NCI-H226 (cell line): Measurements from ENCODE around the gene CABCOCO1.
"Not testable (repeated sequence)": the region's sequence is repeated elsewhere in the genome, so short reads cannot be mapped to it uniquely, and the experiment has no call there.

Source experiments
- DNase-seq: peaks from one replicate; pipeline ENCODE4 v3.0.0-alpha.2; 2015

The CABCOCO1 gene

DNA sequence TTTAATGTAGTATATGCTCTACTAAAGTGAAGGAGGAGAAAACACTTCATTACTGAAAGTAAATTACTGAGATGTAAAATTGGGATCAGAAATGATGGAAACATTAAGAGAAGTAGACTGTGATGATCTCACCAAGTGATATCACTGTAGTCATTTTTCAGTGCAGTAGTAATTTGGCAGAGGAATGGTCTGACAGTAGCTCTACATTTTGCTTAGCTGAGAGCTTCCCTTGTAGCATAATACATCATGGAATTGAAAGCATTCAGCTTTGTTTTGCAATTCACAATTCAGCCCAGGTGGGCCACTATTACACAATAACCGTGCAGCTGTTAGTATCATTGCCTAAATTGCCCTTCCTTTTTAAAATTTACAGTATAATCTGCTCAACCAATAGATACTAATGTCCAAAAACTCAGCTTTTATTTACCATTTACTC, 19.4 kb upstream of the CABCOCO1 start:
- DNase-seq, result peak; percentile 78

DNA sequence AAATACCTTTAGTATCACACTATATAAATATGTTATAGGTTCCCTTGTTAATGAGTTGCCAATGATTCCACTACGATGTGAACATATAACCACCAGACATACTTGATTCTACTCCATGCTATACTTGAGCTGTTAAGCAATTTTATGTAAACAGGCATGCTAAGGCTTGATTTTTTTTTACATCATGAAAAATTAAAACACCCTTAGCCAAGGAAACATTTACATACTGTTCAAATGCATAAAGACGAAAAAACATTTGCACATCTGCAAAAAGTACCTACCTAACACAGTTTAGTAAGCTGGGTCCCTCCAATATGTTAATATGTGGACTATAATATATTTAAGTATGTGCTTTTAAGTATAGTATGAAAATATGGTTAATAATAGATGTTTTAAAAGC, 9.0 kb upstream of the CABCOCO1 start:
- DNase-seq, result no peak

DNA sequence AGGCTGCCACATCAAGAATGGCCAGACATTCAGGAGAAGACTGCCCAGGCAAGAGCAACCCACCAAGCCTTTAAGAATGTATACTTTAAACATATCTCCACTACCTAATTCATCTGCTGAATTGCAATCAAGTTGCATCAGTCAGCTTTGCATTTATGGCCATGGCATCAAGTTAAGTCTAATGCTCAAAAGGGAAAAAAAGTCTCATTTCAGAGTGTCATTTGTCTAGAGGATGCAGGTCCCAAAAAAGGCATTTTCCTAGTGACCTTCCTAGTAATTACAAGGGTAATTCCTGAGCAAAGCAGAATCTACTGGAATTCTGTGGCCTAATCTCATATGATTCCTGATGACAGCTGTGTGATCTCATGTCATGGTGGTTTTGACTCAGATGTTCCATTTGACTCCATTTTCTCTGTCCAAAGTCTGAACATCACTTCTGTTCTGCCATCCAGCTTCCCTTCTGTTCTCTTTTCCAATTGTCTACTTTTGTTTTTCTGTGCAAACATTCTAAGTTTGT, 7.3 kb upstream of the CABCOCO1 start:
- no peak for DNase-seq

DNA sequence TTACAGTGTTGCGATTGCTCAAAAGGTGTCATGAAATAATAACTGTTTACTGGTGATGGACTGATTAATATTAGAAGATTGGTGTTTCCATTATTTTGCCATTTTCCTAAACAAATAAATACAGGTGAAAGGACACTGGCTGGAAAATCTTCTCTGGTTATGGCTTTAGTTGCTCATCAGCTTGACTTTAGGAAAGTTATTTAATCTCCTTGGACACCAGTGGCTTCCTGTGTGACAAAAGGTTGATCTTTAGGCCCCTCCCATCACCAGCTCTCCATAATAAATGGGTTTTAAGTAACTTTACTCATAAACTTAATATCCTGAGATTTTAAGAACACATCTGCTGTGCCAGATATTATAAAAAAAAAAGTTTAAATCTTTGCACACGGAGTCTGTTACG, 737 bp downstream of the CABCOCO1 start:
- DNase-seq, result no peak

DNA sequence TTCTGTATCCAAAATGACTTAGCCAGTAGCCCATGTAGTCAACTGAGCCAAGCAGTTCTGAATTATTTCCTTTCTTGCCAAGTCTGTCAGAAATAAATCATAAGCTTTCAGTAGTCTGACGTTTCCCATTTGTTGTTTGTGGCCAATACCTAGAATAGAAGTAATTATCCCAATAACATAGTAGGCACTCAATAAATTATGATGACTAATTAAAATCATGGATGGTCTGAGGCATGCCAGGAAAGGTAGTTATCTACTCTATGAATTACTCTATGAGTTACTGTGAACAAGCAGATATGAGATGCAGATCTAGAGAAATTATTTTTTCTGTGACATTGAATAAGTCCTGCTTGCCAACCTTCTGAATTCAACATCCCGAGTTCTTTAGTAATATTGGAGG, 2.3 kb downstream of the CABCOCO1 start:
- DNase-seq, result no peak

DNA sequence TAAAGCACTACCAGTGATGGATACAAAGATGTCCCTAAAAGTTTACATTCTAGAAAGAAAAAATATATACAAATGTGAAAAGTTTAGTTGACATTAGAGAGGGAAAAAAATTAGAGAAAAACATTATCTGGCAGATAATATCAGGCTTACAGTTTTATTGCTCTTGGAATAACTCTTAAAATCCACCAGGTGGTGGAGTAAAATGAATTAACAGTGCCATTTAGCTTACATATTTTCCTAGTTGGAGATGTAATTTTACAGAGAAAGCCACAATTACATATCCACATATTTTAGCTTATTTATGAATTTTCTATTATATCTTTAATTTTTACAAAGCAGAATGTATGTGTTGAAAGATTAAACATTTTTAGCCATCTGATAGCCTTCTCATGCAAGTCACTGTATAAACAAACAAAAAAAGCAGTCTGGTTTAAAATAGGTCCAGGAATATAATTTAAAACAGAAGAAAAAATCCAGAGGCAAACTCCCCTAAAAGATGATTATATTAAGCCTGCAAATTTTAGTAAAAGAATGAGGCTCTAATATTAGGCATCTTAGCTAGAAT, 6.5 kb downstream of the CABCOCO1 start:
- DNase-seq, result no peak

DNA sequence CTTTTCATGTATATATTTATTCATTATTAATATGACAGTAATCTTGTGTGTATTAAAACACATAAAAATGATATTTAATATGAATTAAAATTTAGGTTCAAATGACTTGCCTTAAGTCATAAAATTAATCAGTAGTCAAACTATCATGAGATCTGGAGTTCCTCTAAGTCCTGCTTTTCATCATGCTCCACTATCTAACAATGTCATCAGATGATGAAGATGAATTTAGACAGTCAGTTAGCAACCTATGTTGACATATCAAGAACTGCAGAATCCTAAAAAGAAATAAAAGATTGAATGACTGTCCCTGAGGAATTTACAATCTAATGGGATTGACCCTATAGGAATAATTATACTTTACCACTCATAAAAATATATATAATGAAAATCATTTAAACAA, 7.1 kb downstream of the CABCOCO1 start:
- no peak for DNase-seq

DNA sequence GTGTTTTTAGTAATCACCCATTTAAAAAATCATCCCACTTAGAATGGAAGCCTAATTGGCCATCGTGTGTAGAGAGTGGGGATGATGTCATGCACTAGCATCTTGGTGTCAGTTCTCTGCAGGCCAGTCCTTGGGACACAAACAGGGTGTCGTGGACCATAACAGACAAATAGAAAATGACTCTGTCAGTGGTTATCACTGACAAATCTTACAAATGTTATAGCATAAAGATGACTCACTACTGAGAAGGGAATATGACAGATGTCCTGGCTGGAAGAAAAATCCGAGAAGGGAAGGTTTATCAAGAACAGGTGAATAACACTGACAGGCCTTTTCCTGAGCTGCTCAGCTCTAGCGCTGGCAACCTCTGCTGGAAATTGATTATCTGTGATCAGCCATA, 10.6 kb downstream of the CABCOCO1 start:
- DNase-seq, result no peak

DNA sequence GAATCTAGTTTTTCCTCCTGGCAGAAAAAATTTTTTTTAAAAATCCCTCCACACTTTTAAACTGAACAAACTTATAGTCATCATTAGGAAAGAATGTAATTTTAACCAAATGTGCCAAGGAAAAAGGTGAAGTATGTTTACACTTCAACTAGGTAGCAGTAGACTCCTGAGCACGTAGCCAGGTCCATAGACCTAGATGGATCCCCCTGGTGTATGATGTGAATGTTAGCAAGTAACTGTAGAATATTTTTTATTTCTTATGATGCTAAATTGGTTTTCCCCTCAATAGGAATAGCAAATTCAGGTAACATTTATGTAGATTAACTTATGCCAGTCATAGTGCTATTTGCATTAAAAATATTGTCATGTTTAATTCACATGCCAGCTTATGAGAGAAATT, 19.6 kb downstream of the CABCOCO1 start:
- no peak for DNase-seq

DNA sequence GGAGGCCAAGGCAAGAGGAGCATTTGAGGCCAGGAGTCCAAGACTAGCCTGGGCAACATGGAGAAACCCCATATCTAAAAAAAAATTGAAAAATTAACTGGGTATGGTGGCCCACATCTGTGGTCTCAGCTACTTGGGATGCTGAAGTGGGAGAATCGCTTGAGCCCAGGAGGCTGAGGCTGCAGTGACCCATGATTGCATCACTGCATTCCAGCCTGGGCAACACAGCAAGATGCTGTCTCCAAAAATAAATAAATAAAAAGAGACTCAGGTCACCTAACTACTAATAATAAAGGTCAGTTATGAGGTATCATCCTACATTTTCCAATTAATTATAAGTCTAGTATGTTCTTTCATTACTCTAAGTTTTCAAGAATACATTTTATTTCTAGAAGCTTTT, 20.6 kb downstream of the CABCOCO1 start:
- no peak for DNase-seq

DNA sequence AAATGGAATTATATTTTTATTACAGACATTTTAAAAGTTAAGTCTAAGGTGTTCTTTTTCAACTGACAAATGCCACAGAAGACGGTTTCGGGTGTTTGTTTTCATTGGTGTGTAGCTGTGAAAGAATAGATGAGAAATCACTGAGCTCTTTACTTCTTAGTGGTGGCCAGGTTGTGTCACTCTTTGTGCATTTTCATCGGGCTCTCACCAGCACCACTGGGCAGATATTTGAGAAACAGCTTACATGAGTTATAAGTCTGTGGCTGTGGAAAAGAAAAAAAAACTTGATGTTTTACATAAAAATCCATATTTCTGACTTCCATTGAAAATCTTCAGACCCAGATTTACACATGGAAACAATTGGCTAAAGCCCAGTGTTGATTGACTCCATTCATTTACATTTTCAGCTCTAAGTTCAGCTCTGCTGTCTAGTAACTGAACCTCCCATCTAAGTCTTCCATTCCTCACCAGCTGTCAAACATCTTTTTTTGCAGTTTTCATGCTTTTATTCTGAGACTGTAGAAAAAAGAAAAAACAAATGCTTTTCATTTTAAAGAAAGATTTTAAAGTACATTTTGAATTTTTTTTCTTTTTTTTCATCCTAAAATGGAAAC, 22.3 kb downstream of the CABCOCO1 start:
- DNase-seq, result no peak

DNA sequence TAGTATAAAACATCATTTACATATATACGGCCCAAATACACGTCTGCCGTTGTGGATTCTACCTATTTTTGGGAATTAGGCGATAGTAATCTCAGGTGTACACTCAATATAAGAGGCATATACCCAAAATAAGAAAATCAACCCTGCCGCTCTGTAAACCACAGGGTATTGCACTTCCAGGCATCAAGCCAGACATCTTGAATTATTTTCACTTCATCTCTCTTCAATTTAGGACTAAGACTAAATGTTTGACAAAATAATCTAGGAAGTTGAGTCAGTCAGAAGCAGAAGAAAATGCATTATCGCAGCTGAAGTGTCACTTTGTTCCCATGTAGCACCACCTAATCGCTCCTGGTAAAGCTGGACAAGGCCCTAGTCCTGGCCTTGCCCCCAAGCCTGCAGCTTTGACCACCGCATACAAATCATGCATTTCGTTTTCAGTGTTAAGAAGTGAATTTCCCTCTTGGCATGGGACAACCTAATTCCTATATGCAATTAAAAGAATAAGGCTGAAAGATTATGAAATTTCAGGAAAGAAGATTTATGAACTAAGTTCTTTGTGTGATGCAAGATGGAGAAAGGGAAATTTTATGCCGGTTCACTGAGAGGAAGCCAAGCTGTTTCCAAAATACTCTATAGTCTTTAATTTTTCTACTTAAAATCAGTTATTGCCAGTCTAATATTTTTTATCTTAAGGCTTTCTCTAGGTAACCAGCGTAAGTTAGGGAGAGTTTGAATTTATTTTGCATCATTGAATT, 26.0 kb downstream of the CABCOCO1 start:
- DNase-seq, result no peak

DNA sequence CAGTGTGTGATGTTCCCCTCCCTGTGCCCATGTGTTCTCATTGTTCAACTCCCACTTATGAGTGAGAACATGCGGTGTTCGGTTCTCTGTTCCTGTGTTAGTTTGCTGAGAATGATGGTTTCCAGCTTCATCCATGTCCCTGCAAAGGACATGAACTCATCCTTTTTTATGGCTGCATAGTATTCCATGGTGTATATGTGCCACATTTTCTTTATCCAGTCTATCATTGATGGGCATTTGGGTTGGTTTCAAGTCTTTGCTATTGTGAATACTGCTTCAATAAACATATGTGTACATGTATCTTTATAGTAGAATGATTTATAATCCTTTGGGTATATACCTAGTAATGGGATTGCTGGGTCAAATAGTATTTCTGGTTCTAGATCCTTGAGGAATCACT, 28.9 kb downstream of the CABCOCO1 start:
- DNase-seq, result not testable (repeated sequence)

DNA sequence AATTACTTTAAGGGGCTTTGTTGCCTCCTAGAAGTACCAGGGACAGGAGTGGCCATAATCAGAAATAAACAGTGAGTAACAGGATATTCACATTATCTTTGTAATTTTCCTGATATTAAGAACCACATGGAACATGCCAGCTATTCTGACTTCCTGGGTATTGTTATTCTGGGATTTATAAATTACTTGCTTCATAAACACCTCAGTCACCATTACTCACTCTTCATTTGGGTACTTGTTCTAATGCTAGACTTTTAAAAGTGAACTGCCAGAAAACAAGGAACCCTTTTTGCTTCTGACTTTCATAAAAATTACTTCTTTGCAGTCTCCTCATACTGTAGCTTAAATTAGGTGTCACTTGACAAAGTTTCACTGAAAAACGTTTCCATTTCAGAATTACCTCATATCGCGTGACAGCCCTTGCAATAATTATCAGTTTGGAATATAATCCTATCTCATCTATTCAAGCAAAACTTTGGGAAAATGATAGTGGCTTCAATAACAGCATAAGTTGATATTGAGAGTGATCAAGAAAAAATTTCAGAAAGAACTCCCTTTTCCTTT, 29.8 kb downstream of the CABCOCO1 start:
- DNase-seq, result no peak

DNA sequence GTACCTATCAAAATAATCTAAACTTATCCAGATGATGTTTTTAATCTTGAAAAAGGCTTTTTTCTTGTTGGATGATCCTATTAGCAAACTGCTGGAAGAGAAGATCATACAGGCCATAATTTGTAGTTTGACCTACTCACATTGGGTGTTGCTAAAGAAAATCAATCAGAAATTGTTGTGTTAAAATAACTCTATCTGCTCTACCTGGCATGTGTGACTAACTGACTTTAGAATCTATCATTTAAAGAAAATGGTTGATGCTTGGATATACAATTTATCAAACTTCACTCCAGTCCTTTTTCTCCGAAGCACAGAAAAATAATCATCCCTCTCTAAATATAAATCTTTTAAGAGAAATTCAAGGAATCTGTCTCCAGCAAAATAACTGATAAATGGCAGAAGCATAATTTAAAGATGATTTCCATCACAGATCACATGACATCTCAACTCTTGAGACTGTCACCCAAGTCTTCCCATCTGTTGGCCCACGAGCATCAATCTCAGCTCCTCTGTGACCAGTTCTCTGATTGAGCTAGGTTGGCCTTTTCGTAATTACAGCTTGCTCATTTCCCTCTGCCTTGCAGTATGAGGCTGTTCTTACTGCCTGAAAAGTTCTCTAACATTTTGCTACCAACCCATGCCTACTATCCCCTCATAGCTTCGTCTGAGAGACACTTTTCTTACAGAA, 36.4 kb downstream of the CABCOCO1 start:
- DNase-seq, result no peak

DNA sequence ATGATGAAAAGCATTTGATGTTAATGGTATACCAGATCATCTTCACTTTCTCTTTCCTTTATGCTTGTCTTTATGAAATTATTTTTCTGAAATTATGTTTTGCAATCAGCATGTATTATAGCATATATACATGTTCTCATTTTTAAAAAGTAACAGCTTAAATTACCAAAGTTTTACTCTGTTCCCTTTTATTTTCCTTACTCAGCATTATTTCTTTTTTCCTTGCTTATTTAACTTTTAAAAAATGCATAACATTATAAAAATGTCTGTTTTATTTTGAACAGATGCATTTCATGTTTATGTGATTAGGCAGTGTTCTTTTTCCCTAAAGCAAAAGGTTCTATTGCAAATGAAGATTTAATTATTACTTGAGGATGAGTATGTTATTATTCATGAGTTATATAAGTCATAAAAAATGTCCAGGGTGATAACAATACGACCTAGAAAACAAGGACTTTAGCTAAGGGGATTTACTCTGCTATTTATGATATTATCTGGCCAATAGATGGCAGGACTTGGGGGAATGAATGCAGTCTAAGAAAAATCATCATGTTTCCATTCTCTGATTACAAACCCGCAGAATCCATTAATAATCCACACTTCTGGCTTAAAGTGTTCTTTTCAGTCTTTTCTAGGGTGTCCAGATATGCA, 38.5 kb downstream of the CABCOCO1 start:
- no peak for DNase-seq

DNA sequence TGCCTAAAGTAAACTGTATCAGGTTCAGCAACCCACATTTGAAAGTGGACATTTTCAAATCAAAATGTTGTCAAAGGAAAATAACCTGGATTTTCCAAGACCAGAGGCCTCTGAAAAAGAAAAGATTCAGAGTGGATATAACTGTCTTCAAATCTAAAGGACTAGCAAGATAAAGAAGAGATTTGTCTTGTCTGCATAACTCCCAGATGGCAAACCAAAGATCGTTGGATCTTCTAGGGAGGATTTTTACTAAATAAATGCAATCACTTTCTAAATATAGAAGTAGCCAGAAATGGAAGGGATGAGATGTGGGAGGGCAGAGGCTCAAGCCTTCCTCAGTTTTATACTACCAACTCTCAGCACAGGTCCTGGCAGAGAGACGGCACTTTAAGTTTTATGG, 39.0 kb downstream of the CABCOCO1 start:
- DNase-seq, result no peak

DNA sequence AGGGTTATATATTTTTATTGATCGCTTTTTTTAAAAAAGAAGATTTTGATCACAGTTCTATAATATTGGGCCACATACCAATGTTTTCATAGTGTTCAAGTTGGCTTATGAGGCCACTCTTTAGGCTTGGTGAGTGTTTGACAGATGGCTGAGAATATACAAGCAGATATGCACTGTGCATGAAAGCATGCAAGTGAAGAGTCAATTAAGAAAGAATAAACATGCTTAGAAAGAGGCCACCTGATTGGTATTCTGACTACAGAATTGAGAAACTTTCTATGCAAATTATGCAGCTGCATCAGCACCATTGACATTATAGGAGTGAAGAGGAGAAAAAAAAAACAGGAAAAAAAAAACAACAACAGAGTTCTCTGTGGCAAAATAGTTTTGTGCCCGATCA, 39.9 kb downstream of the CABCOCO1 start:
- DNase-seq, result no peak

DNA sequence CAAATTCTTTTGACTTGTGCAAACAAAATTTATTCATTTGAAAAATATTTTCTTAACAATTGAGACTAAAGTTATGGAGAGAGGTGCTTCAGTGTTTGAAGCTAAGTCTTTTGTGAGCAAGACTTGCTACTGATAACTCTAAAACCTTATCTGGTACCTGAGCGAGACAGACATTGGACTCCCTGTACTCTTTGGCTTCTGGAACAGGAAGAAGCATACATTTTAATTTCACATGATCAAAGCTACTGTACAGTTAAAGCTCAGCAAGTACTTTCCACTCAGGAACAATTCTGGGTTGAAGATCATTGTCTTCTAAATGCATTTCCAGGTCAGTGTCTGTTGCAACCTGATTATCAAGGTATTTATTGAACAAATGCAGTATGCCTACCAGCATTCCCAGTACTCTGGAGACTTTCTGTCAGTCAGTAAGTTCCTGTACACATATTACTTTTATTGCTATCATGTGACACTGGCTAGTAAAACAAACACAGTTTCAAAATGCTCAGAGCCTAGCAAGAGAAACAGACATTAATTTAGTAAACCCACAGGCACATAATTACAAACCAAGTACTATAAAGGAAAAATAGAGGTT, 42.4 kb downstream of the CABCOCO1 start:
- DNase-seq, result no peak

DNA sequence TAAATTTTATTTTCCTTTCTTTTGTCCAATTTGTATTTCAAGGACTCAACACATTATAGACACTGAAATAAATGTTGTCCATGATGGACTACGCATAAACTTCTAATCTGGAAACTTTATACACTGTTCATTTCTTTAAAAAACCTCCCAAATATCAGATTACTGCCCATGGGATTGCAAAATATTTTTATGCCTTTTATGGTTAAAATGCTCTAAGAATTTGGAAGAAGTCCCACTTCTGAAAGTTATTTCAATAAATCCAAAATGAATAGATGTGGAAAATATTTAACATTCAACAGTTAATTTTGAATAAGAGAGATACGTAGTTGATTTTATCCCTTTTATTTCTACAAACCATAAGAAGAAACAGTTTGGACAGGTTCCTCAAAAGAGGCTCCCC, 46.1 kb downstream of the CABCOCO1 start:
- DNase-seq, result no peak

DNA sequence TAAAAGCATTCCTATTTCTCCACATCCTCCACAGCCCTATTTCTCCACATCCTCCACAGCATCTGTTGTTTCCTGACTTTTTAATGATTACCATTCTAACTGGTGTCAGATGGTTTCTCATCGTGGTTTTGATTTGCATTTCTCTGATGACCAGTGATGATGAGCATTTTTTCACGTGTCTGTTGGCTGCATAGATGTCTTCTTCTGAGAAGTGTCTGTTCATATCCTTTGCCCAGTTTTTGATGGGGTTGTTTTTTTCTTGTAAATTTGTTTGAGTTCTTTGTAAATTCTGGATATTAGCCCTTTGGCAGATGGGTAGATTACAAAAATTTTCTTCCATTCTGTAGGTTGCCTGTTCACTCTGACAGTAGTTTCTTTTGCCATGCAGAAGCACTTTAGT, 49.4 kb downstream of the CABCOCO1 start:
- DNase-seq, result not testable (repeated sequence)

DNA sequence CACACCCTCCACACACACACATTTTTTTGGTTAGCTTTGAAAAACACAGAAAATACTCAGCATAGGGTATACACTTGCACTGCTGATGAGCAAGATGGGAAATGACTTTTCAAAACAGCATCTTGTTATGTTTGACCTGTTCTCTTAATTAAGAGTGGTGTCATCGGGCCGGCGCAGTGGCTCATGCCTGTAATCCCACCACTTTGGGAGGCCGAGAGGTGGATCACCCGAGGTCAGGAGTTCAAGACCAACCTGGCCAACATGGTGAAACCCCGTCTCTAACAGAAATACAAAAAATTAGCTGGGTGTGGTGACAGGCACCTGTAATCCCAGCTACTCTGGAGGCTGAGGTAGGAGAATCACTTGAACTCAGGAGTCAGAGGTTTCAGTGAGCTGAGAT, 56.7 kb downstream of the CABCOCO1 start:
- not testable (repeated sequence) for DNase-seq
